Posterior cingulate gyrus (tissue), 11 donors: ENCODE data around the gene RAE1.

ENCODE experiments used
- DNase-seq, 10 donors: peaks; one replicate each; pipeline versions ENCODE4 v3.0.0 to v3.0.0-alpha.2; 2020 to 2021; ENCODE audit warnings: mixed read lengths in 3 of 10
- intact Hi-C: fragments of 100-400 bp; cut with DNase I; formaldehyde crosslinking; loops from one replicate; pipeline ENCODE4 v1.15.1; 2023

The RAE1 gene

DNA sequence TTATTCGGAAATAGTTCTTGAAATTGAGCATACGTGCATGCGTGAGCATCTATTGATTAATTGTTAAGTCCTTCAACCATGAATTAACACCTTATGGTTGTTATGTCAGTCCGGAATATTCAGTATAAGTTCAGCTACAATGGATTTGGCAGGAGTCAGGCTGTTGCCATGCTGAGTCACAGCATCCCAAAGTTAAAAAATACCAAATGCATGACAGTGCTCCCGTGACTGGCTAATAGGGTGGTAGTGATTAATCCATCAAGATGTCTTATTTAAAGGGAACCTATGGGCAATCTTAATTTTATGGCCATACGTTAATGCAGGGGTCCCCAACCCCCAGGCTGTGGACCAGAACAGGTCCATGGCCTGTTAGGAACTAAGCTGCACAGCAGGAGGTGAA is 10.5 kb downstream of the RAE1 start:
- intact Hi-C loops: no loop called here
- DNase-seq: peak in 1 of 10 donors; percentile 31

DNA sequence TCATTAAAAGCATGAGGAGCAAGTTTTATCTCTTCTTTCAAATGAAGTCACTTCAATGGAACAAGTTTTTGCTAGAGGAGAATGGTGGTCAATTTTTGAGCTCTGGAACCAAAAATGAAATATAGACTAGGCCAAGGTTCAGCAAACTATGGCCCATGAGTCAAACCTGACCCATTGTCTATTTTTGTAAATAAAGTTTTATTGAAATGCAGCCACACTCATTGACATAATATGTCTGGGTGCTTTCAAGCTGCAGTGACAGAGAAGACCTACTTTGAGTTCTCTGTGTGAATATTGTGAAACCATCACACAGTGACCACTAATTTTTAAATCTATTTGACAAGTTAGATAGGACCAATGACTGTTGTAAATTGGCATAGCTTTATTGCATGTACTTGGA is 13.4 kb downstream of the RAE1 start:
- DNase-seq: no peak
- intact Hi-C loops: no loop called here

DNA sequence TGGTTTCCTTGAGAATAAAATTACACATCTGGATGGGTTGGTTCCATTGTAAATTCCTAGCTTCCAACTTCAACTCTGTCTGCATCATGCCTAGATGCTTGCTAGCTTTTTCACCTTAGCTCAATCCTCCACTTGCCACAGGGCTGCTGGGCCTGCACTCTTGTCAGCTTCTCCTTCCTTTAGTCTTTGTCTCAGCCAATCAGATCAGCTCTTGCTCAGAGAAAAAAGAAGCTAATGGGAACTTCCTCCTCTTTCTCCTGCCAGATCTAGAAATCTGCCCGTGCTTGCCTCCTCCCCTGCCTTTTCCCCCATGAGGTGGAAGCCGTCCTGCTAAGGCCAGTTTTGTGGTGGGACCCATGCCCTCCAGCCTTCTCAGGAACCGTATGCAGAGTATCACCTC is 18.5 kb downstream of the RAE1 start:
- intact Hi-C loops: no loop called here
- DNase-seq: no peak

DNA sequence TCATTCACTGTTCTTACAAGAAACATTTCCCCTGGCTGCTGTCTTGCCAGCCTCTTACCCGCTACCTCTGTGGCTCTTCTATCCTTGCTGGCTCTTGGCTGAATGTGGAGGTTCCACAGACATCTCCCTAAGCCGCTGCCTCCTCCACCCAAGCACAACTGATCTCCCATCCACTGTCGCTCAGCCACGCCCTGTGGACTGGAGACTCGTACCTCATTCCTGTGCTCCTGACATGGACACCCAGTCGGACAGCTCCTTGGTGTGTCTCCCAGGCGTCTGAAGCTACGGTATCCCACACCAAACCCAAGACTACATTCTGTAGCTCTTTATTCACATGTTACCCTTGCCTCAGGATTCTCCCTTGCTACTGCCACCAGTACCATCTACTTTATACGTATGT is 19.3 kb downstream of the RAE1 start:
- no peak for DNase-seq
- intact Hi-C loops: no loop called here

- no peak for DNase-seq
- intact Hi-C loops: no loop called here
These were observed 20.3 kb downstream of the RAE1 start for GRCh38 chr20:57371363-57371762.

DNA sequence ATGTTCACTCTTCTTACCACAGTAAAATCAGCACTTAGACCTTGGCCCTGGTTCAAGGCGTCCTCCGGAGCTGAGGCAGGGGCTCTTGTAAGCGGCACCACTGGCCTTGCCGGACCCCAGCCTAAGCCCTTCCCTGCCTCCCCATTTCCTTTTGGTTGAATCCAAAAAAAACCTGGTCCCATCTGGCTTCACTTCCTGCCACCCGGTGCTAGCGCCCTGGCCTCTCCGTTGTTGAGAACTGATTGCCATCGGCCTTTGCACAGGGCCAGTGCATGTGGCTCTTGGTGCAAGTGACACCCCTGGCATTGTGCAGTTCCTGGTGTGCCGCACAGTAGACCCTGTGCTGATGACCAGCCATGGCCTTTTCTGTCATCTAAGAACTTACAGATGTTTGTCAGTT is 21.1 kb downstream of the RAE1 start:
- intact Hi-C loops: no loop called here
- DNase-seq: no peak

- intact Hi-C loops: no loop called here
These were observed 21.7 kb downstream of the RAE1 start for GRCh38 chr20:57372581-57373350.

GRCh38 chr20:57374343-57374930 is 23.4 kb downstream of the RAE1 start:
- DNase-seq: no peak
- intact Hi-C loops: no loop called here

More at GRCh38 chr20:57372581-57373350, 21.7 kb downstream of the RAE1 start:
- DNase-seq: peak in 1 of 10 donors; percentile 75

DNA sequence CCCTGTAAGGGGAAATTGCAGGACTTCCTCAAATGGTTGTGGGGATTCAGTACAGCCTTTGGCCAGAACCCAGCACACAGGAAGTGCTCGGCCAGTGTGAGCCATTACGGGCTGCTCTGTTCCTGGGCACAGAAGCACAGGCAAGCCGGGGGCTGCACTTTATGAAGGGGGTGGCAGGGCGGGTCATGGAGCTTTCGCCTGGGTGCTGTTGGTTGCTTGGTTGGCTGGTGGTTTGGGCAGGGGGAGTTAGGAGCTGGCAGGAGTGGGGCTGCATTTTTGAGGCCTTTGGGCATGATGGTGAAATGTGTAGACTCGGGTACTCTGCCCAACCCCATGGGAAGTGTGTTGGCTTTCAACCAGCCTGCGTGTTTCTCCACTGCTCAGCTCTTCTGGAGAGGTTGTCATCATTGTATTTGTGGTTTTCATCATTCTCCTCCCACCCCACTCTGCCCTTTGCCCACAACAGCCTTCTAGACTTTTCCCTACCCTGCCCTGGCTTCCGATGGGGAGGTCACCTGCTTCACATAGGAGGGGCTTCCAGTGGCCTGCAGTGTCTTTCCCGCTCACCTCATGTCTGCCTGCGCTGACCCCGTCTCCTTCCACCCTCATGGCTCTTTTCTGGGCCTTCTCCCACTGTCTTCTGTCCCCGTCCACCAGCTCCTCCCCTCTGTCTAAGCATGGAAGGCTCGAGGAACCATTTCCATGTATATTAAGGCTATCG is 24.0 kb downstream of the RAE1 start:
- intact Hi-C loops: no loop called here
- peak in 1 of 10 donors; percentile 55 for DNase-seq

DNA sequence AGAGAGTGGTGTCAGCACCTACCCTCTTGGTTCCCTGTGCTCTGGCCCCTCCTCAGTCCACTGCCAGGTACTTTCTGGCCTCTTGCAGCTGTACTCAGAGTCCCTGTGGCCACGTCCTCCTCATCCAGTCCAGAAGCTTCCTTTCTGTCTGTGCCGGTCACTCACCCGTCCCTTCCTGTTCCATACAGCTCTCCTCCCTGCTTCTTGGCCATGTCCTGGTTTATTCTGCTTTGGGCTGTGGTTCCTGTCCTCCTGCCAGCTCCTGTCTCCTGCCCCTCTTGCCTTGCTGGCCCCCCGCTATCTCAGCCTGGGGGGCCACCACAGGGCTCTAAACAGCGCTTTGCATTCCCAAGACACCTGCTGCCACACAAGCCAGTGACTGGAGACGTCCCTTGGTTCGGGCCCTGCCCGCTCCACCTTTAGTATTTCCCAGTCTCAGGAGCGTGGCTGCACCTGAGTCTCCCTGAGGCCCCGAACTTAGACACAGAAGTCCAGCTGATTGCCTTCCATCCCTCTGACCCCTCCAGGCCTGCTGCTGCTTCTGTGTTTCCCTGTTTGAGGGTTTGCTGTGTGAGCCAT is 24.7 kb downstream of the RAE1 start:
- intact Hi-C loops: no loop called here
- DNase-seq: peak in 1 of 10 donors; percentile 48

- DNase-seq: no peak
- intact Hi-C loops: no loop called here
These were observed 26.3 kb downstream of the RAE1 start for GRCh38 chr20:57377350-57377749.

DNA sequence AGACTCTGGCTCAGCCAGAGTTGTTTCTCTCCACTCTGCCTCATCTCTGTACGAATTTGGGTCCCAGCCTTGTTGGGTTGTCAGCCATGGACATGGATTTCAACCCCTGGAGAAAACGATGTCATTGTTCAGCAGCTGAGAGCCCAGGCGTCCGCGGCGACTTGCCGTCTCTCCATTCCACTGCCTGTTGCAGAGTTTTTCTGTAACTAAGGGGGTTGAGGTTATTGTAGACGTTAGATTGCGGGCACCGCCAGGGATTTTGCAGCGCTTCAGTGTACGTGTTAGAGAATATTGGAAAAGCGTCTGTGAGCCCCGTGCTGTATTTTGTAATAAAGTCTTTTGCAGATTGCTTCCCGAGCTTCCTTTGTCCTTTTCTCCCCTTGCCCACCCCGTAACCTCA is 27.1 kb downstream of the RAE1 start:
- intact Hi-C loops: no loop called here
- no peak for DNase-seq

- DNase-seq: peak in 1 of 10 donors; percentile 29
- intact Hi-C loops: no loop called here
These were observed 27.7 kb downstream of the RAE1 start for GRCh38 chr20:57378646-57379262.

DNA sequence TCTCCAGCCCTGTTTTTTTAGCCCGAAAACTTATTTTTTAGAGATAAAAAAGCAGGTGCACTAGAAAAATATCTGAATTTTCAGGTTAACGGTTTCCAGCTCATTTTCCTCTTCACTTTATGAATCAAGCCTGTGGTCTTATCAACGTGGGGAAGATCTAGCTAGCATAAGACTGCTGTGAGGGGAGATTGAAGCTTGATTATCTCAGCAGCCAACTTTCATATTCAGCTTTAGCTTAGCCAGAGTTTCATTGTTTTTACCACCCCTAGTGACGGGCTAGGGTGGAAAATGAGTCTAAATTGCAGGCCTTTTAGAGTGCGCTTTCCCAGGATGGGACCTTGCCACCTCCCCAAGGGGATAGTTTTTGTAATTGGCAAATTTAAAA is 28.2 kb downstream of the RAE1 start:
- peak in 1 of 10 donors; percentile 14 for DNase-seq
- intact Hi-C loops: no loop called here

GRCh38 chr20:57380081-57380750 is 29.2 kb downstream of the RAE1 start:
- intact Hi-C loops: loop anchor here (5.0 to 10.0 kb wide), 2 partner anchors 212 to 835 kb away; no protein-coding TSS in a partner anchor
- DNase-seq: peak in 2 of 10 donors; percentile 27 to 74

DNA sequence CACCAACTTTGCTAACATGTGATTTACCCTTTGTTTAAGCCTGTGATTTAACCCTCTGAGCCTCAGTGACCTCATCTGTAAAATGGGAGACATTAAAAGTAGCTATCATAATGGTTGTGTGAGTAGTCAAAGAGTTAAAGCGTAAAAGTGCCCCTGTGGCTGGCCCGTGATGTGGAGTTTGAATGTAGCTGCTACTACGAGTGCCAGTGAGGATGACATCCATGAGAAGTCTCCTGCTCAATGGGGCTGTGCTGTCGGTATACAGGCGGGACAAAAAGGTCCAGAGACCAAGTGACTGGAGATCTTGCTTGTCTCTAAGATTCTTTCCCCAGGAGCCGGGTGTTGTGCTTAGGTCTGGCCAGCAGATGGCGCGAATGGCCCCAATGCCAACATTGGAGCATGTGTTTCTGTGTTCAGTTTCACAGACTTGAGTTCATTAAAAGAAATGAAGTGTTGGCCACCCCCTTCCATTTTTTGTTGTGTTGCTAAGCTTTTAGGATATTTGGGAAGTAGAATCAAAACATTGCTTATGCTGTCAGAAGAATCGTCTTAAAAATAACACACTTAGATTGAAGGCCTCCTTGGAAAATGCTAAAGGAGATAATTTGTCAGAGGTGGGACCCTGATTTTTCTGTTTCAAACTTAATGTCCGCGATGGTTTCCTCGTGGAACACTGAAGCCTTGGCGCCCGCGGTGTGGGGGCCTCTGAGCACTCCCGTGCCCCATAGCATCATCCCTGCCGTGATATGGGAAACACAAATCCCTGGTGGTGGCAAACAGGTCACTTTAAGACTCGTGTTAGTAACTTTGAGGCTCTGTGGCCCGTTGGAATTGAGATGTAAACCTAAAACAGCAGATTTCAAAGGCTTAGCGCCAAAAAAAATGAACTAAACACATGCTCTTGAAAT is 30.8 kb downstream of the RAE1 start:
- peak; percentile 79 to 98 (median 92) for DNase-seq
- intact Hi-C loops: loop anchor here (1.0 to 10.0 kb wide), 3 partner anchors 113 to 833 kb away; no protein-coding TSS in a partner anchor

DNA sequence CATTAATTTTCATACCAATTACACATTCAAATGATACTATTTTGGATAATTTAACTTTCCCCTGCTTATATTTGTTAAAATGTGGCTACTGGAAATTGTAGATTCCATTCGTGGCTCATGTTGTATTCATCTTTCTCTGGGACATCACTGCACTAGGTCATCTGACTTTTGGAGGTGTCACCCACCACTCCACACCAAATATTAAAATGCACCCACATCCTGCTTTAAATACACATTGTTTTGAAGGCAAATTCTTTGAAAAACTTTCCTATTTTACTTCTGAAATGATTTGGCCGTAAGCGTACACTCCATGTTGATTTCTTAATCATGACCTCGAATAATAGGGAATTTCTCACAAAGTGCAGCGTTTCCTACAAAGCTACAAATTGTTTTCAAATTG is 31.5 kb downstream of the RAE1 start:
- no peak for DNase-seq
- intact Hi-C loops: loop anchor here (5.0 to 10.0 kb wide), 2 partner anchors 210 to 832 kb away; no protein-coding TSS in a partner anchor

DNA sequence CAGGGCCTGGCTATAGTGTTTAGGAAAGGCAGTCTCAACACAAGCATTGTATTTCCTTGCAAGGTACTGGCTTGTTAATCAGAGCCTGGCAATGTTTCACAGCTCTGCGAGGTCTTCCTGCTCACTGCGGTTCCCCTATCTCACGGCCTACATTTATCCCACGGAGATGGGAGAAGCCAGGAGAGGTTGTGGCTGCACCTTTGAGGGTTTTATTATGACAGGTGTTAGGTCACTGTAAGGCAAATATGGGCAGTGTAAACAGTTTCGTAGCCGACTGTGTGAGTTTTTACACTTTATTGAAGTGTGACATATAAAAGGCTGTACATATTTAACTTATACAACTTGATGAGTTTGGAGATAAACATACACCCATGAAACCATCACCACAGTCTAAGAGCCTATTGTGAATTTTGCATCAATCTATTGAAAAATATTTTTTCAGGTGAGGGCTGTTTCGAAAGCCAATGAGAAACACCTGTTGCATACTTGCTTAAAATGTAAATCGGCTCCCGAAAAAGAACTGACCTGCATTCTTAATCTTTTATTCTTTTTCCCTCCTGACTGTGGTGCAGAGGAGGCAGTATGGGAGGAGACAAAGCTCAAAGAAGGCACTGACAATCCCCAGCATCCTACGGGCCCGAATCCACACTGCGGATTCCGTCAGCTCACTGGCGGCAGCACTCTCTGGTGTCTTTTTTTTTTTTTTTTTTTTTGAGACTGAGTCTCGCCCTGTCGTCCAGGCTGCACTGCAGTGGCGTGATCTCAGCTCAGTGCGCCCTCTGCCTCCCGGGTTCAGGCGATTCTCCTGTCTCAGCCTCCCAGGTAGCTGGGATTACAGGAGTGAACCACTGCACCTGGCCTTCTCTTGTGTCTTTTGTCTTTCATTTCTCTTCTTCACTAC is 32.6 kb downstream of the RAE1 start:
- intact Hi-C loops: loop anchor here (5.0 to 10.0 kb wide), 2 partner anchors 209 to 831 kb away; no protein-coding TSS in a partner anchor
- DNase-seq: peak in 2 of 10 donors; percentile 48 to 57
